Iris pigment epithelial cell (primary cell): Measurements from ENCODE around the gene GTF2A1L.
A peak's percentile ranks its signal among the peaks of the same experiment; 100 is the strongest.
"Not testable (repeated sequence)": the region's sequence is repeated elsewhere in the genome, so short reads cannot be mapped to it uniquely, and the experiment has no call there.

Experiments used
- DNase-seq: peaks from one replicate; pipeline ENCODE4 v3.0.0-alpha.2; 2011; ENCODE audit warnings: low read depth

GTF2A1L gene

GRCh38 chr2:48699348-48699930, 81.8 kb downstream of the GTF2A1L start:
- peak; percentile 81 for DNase-seq

GRCh38 chr2:48703621-48704020, 86.0 kb downstream of the GTF2A1L start:
- not testable (repeated sequence) for DNase-seq

- peak; percentile 50 for DNase-seq
These were observed 89.8 kb downstream of the GTF2A1L start for GRCh38 chr2:48707466-48707865.

- no peak for DNase-seq
These were observed 91.7 kb downstream of the GTF2A1L start for GRCh38 chr2:48709096-48710034.

- peak; percentile 51 for DNase-seq
These were observed 93.7 kb downstream of the GTF2A1L start for GRCh38 chr2:48711343-48711742.

- no peak for DNase-seq
These were observed 94.5 kb downstream of the GTF2A1L start for GRCh38 chr2:48712151-48712550.

- no peak for DNase-seq
These were observed 96.0 kb downstream of the GTF2A1L start for GRCh38 chr2:48713647-48714046.

GRCh38 chr2:48714245-48714644, 96.6 kb downstream of the GTF2A1L start:
- peak; percentile 73 for DNase-seq

- DNase-seq, result peak; percentile 90
These were observed 97.6 kb downstream of the GTF2A1L start for GRCh38 chr2:48715042-48715899.

GRCh38 chr2:48715956-48716355, 98.3 kb downstream of the GTF2A1L start:
- peak; percentile 86 for DNase-seq

- DNase-seq, result no peak
These were observed 100.2 kb downstream of the GTF2A1L start for GRCh38 chr2:48717846-48718245.

GRCh38 chr2:48719480-48720177, 102.0 kb downstream of the GTF2A1L start:
- no peak for DNase-seq

GRCh38 chr2:48721158-48721557, 103.5 kb downstream of the GTF2A1L start:
- no peak for DNase-seq

GRCh38 chr2:48722391-48722790, 104.7 kb downstream of the GTF2A1L start:
- no peak for DNase-seq

- peak; percentile 94 for DNase-seq
These were observed 105.5 kb downstream of the GTF2A1L start for GRCh38 chr2:48723129-48723528.

- no peak for DNase-seq
These were observed 106.6 kb downstream of the GTF2A1L start for GRCh38 chr2:48724278-48724677.

- no peak for DNase-seq
These were observed 108.2 kb downstream of the GTF2A1L start for GRCh38 chr2:48725696-48726494.

- peak; percentile 55 for DNase-seq
These were observed 109.9 kb downstream of the GTF2A1L start for GRCh38 chr2:48727560-48727959.

GRCh38 chr2:48728295-48728694, 110.6 kb downstream of the GTF2A1L start:
- DNase-seq, result no peak

- no peak for DNase-seq
These were observed 111.2 kb downstream of the GTF2A1L start for GRCh38 chr2:48728840-48729239.
